Keratinocyte (primary cell): ENCODE data around the gene BRIP1. TPM values are rescaled to one million over a fixed set of nuclear protein-coding genes. Genes with fewer than 3 reads are reported as not detected.

Experiments used
- DNase-seq: peaks from one replicate; pipeline ENCODE4 v3.0.0-alpha.2; 2011; ENCODE audit warnings: low read depth, missing footprints, low spot score
- FAIRE-seq: peaks from 2 replicates; lab custom pipeline; 2011; peaks lifted over from hg19 to GRCh38; lab: Jason Lieb, UNC
- H2AFZ ChIP-seq: 2 replicates; pipeline ENCODE4 v1.6.0; 2012; ENCODE audit warnings: low read length, control low read depth, inconsistent platforms; ENCODE audit not compliant: control insufficient read depth
- H3K27ac ChIP-seq: 2 replicates; pipeline ENCODE4 v1.5.1; 2011; ENCODE audit warnings: low read length; ENCODE audit not compliant: control insufficient read depth, insufficient read depth
- H3K27me3 ChIP-seq: 3 replicates; pipeline ENCODE4 v1.6.0; 2011; ENCODE audit warnings: low read length; ENCODE audit not compliant: control insufficient read depth, insufficient read depth; ENCODE audit errors: extremely low read depth
- H3K36me3 ChIP-seq, 2 experiments: 2 replicates in 1 of 2; 3 replicates in 1 of 2; pipeline ENCODE4 v1.5.1; 2011; ENCODE audit warnings: low read length in 2 of 2, mild to moderate bottlenecking in 1 of 2; ENCODE audit not compliant: control insufficient read depth in 2 of 2, insufficient read depth in 2 of 2; ENCODE audit errors: extremely low read depth in 1 of 2
- H3K4me1 ChIP-seq: 3 replicates; pipeline ENCODE4 v1.5.1; 2011; ENCODE audit warnings: low read length; ENCODE audit not compliant: control insufficient read depth, insufficient read depth; ENCODE audit errors: extremely low read depth
- H3K4me2 ChIP-seq: 3 replicates; pipeline ENCODE4 v1.6.0; 2011; ENCODE audit warnings: low read depth, low read length; ENCODE audit not compliant: control insufficient read depth, insufficient read depth; ENCODE audit errors: extremely low read depth
- H3K4me3 ChIP-seq, 3 experiments: fragments of 200-600 bp in 1 of 3; sonication (generic) in 1 of 3; 2 replicates in 2 of 3; 3 replicates in 1 of 3; pipeline ENCODE4 v1.5.1; 2011 to 2016; ENCODE audit warnings: low read length in 3 of 3, mild to moderate bottlenecking in 3 of 3, control low read depth in 2 of 3, inconsistent platforms in 1 of 3, low read depth in 1 of 3, mixed read lengths in 1 of 3, mixed run types in 1 of 3, moderate library complexity in 1 of 3; ENCODE audit not compliant: control insufficient read depth in 2 of 3, insufficient read depth in 2 of 3; ENCODE audit errors: extremely low read depth in 1 of 3
- H3K79me2 ChIP-seq: 2 replicates; pipeline ENCODE4 v1.6.0; 2012; ENCODE audit warnings: low read length; ENCODE audit not compliant: control insufficient read depth, insufficient read depth
- H3K9ac ChIP-seq: 3 replicates; pipeline ENCODE4 v1.6.0; 2011; ENCODE audit warnings: low read length; ENCODE audit not compliant: control insufficient read depth, insufficient read depth; ENCODE audit errors: extremely low read depth
- H3K9me1 ChIP-seq: 3 replicates; pipeline ENCODE4 v1.6.0; 2011; ENCODE audit warnings: low read length; ENCODE audit not compliant: control insufficient read depth, insufficient read depth; ENCODE audit errors: extremely low read depth
- H3K9me3 ChIP-seq: 2 replicates; pipeline ENCODE4 v1.5.1; 2012; ENCODE audit warnings: low read depth, low read length; ENCODE audit not compliant: control insufficient read depth
- H4K20me1 ChIP-seq: 3 replicates; pipeline ENCODE4 v1.6.0; 2011; ENCODE audit warnings: low read length; ENCODE audit not compliant: control insufficient read depth, insufficient read depth; ENCODE audit errors: extremely low read depth
- EZH2 ChIP-seq: IDR thresholded peaks from one replicate; pipeline ENCODE4 v1.6.1; 2012; ENCODE audit warnings: inconsistent platforms, mild to moderate bottlenecking, low read length, moderate library complexity
- dilution Hi-C: fragments of 300-500 bp; cut with MboI; formaldehyde crosslinking; loops from one replicate; pipeline ENCODE4 v1.7.0; 2020; ENCODE audit warnings: low sequenced_read_pairs; ENCODE audit not compliant: extremely low pct_ligation_motif_present
- polyA plus RNA-seq, 5 experiments: library from polyadenylated mRNA; depleted of rRNA in 3 of 5; stranded (reverse) in 3 of 5; stranded (forward) in 1 of 5; unstranded in 1 of 5; fragments of >200 nt; gene quantifications; 1 replicate in 1 of 5; 2 replicates in 3 of 5; 3 replicates in 1 of 5; pipeline versions ENCODE4 v1.2.1 to v1.2.3, GENCODE V29; 2011 to 2012; ENCODE audit warnings: missing spikeins in 2 of 5, low read depth in 1 of 5, low replicate concordance in 1 of 5
- TF ChIP-seq, protein P1 (sequence below), 3 experiments: IDR thresholded peaks in 1 of 3; conservative IDR thresholded peaks in 1 of 3; optimal IDR thresholded peaks in 1 of 3; 2 replicates in 2 of 3; 3 replicates in 1 of 3; pipeline versions ENCODE3 to v1.5.1; 2011; ENCODE audit warnings: low read length in 3 of 3, mild to moderate bottlenecking in 3 of 3, moderate library complexity in 2 of 3, control low read depth in 1 of 3, inconsistent platforms in 1 of 3; ENCODE audit not compliant: insufficient read depth in 2 of 3; ENCODE audit errors: extremely low read depth in 1 of 3

The BRIP1 gene
- polyA plus RNA-seq, 1 donor (not counting 4 experiments of a cell fraction or from before 2014, with no cell fraction given) = 4.0 TPM

DNA sequence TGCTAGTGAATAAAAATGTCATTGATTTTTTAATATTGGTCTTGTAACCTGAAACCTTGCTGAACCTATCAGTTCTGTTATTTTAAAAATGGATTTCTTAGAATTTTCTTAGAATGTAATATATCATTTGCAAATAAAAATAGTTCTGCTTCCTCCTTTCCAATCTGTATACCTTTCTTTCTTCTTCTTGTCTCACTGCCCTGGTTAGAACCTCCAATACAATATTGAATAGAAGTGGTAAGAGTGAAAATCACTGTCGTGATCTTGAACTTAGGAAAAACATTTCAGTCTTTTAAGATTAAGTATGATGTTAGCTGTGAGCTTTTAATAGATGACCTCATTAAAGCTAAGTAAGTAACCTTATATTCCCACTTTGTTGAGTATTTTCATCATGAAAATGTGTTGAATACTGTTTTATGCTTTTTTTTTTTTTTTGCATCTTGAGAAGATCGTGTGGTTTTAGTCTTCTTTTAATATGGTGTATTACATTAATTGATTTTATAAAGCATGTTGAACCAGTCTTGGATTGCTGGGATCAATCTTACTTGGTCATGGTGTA is 167.5 kb downstream of the BRIP1 start:
- Histone ChIP-seq H3K27ac (no peak overlapping the region), H3K4me3 (no peak overlapping the region), H2AFZ (no peak overlapping the region), H3K4me1 (no peaks in the 10 kb centered on the region), H4K20me1 (no peaks in the 10 kb centered on the region), H3K9ac (no peak overlapping the region), H3K36me3 (no peaks in the 10 kb centered on the region), H3K79me2 (no peaks in the 10 kb centered on the region), H3K27me3 (no peaks in the 10 kb centered on the region), H3K4me2 (no peak overlapping the region), H3K9me1 (no peaks in the 10 kb centered on the region), H3K9me3 (no peaks in the 10 kb centered on the region)
- FAIRE-seq = no peak
- no peak for DNase-seq
- dilution Hi-C loops = no loop called here
- TF ChIP-seq, protein P1, sequence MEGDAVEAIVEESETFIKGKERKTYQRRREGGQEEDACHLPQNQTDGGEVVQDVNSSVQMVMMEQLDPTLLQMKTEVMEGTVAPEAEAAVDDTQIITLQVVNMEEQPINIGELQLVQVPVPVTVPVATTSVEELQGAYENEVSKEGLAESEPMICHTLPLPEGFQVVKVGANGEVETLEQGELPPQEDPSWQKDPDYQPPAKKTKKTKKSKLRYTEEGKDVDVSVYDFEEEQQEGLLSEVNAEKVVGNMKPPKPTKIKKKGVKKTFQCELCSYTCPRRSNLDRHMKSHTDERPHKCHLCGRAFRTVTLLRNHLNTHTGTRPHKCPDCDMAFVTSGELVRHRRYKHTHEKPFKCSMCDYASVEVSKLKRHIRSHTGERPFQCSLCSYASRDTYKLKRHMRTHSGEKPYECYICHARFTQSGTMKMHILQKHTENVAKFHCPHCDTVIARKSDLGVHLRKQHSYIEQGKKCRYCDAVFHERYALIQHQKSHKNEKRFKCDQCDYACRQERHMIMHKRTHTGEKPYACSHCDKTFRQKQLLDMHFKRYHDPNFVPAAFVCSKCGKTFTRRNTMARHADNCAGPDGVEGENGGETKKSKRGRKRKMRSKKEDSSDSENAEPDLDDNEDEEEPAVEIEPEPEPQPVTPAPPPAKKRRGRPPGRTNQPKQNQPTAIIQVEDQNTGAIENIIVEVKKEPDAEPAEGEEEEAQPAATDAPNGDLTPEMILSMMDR (optimal IDR thresholded peaks at IDR 0.05 in 1 of 3, IDR thresholded peaks at IDR 0.05 in 1 of 3, conservative IDR thresholded peaks at IDR 0.05 in 1 of 3; ENCODE audit: extremely low read depth in 1 of 3, insufficient read depth in 2 of 3, low read length in 3 of 3) = no peak
- TF ChIP-seq EZH2 = no peak

DNA sequence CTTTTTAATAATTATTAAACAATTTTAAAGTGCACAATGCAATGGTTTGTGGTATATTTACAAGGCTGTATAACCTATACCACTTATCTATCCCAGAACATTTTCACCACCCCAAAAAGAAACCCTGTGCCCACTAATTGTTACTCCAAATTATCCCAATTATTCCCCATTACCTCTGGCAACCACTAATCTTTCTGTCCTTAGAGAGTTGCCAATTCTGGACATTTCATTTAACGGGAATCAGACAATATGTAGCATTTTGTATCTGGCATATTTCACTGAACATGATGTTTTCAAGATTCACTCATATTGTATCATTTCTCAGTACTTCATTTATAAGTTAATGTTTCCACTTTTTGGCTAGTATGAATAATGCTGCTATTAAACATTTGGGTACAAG is 169.2 kb downstream of the BRIP1 start:
- Histone ChIP-seq H3K9me3 (no peaks in the 10 kb centered on the region), H3K9ac (no peak overlapping the region), H3K4me3 (no peak overlapping the region), H2AFZ (no peak overlapping the region), H4K20me1 (no peaks in the 10 kb centered on the region), H3K9me1 (no peaks in the 10 kb centered on the region), H3K4me2 (no peak overlapping the region), H3K36me3 (no peaks in the 10 kb centered on the region), H3K27ac (no peak overlapping the region), H3K79me2 (no peaks in the 10 kb centered on the region), H3K27me3 (no peaks in the 10 kb centered on the region), H3K4me1 (peaks cover 4% of the 10 kb centered on the region)
- no peak for DNase-seq
- no peak for FAIRE-seq
- no peak for TF ChIP-seq EZH2
- TF ChIP-seq, protein P1 (optimal IDR thresholded peaks at IDR 0.05 in 1 of 3, IDR thresholded peaks at IDR 0.05 in 1 of 3, conservative IDR thresholded peaks at IDR 0.05 in 1 of 3; ENCODE audit: extremely low read depth in 1 of 3, insufficient read depth in 2 of 3, low read length in 3 of 3) = no peak
- dilution Hi-C loops = no loop called here
